Small intestine (tissue), 7 donors: ENCODE results near the gene GSN. TPM values are rescaled to one million over a fixed set of nuclear protein-coding genes. Genes with fewer than 3 reads are reported as not detected.

Experiments
- DNase-seq, 2 donors: peaks; one replicate each; pipeline versions ENCODE4 v3.0.0 to v3.0.0-alpha.2; 2013
- FAIRE-seq: peaks from 2 replicates; lab custom pipeline; 2012; peaks lifted over from hg19 to GRCh38; lab: Jason Lieb, UNC
- H3K27ac ChIP-seq, 3 donors: one replicate each; pipeline ENCODE4 v1.5.1; 2013; ENCODE audit warnings: low read length in 2 of 3, mild to moderate bottlenecking in 2 of 3, control low read depth in 1 of 3, inconsistent platforms in 1 of 3, low read depth in 1 of 3, moderate library complexity in 1 of 3
- H3K27me3 ChIP-seq, 3 donors: one replicate each; pipeline ENCODE4 v1.6.1; 2013; ENCODE audit warnings: low read length in 3 of 3, inconsistent platforms in 1 of 3; ENCODE audit not compliant: control insufficient read depth in 3 of 3, insufficient read depth in 3 of 3
- H3K36me3 ChIP-seq, 3 donors: one replicate each; pipeline ENCODE4 v1.6.1; 2013; ENCODE audit warnings: low read length in 3 of 3, inconsistent platforms in 1 of 3, low read depth in 1 of 3, mild to moderate bottlenecking in 1 of 3, moderate library complexity in 1 of 3; ENCODE audit not compliant: control insufficient read depth in 3 of 3, insufficient read depth in 2 of 3
- H3K4me1 ChIP-seq, 3 donors: one replicate each; pipeline ENCODE4 v1.6.1; 2013; ENCODE audit warnings: low read length in 2 of 3, inconsistent platforms in 1 of 3, low read depth in 1 of 3, mild to moderate bottlenecking in 1 of 3, moderate library complexity in 1 of 3; ENCODE audit not compliant: control insufficient read depth in 3 of 3, insufficient read depth in 2 of 3
- H3K4me3 ChIP-seq, 3 donors: one replicate each; pipeline ENCODE4 v1.5.1; 2013; ENCODE audit warnings: low read length in 3 of 3, control low read depth in 1 of 3, inconsistent platforms in 1 of 3, low read depth in 1 of 3, mild to moderate bottlenecking in 1 of 3, moderate library complexity in 1 of 3
- H3K9me3 ChIP-seq, 2 donors: one replicate each; pipeline ENCODE4 v1.6.1; 2013; ENCODE audit warnings: low read depth in 1 of 2, low read length in 1 of 2; ENCODE audit not compliant: control insufficient read depth in 2 of 2, insufficient read depth in 1 of 2
- WGBS, 3 donors: extraction: QIAGEN DNeasy Blood & Tissue Kit; methylation state at CpG; one replicate each; pipeline ENCODE4 v1.1.7; 2013; 5-methylcytosine and 5-hydroxymethylcytosine counted together
- polyA plus RNA-seq, 4 donors: library from polyadenylated mRNA; stranded (reverse) in 3 of 4; unstranded in 1 of 4; fragments of 200-250 nt in 3 of 4; fragments of 120-200 nt in 1 of 4; gene quantifications; one replicate each; pipeline versions ENCODE4 v1.2.1 to v1.2.3, GENCODE V29; 2013
- donor health status: healthy with polysubstance abuse.
- donor health status: control.
- donor health status: control.
- donor health status: Bipolar disorder and iron deficiency.
- donor health status: healthy.

The GSN gene
- polyA plus RNA-seq, 4 donors: 154 to 380 (median 201) TPM

- DNase-seq (no peak), FAIRE-seq (no peak)
- 72 to 90% (median 89%) methylated on average over 19 of the region's 19 CpGs for WGBS, 3 donors
- H3K4me1 ChIP-seq: peaks cover 0 to 4% (median 0%) of the 10 kb centered on the region in 3 donors
- H3K4me3 ChIP-seq: no peak overlapping the region
- peaks cover 7 to 69% (median 12%) of the 10 kb centered on the region in 3 donors for H3K36me3 ChIP-seq
- H3K27me3 ChIP-seq: no peaks in the 10 kb centered on the region
- peak overlapping the region in 2 of 3 donors; percentile 23 to 71 for H3K27ac ChIP-seq
- no peaks in the 10 kb centered on the region for H3K9me3 ChIP-seq
Measured at GRCh38 chr9:121326130-121326838, 58.3 kb downstream of the GSN start.

- H3K4me1 ChIP-seq: peaks cover 0 to 4% (median 0%) of the 10 kb centered on the region in 3 donors
- FAIRE-seq: no peak
Measured at GRCh38 chr9:121326901-121327613, 59.1 kb downstream of the GSN start.

GRCh38 chr9:121328476-121328875, 60.5 kb downstream of the GSN start:
- H3K9me3 ChIP-seq: no peaks in the 10 kb centered on the region
- peak overlapping the region in 1 of 3 donors; percentile 42 for H3K27ac ChIP-seq
- peaks cover 7 to 83% (median 12%) of the 10 kb centered on the region in 3 donors for H3K36me3 ChIP-seq
- DNase-seq (no peak), FAIRE-seq (no peak)
- WGBS, 3 donors: 83 to 84% (median 83%) methylated on average over 8 of the region's 8 CpGs
- no peaks in the 10 kb centered on the region for H3K4me1 ChIP-seq
- no peaks in the 10 kb centered on the region for H3K27me3 ChIP-seq
- no peak overlapping the region for H3K4me3 ChIP-seq

More at GRCh38 chr9:121326901-121327613, 59.1 kb downstream of the GSN start:
- H3K36me3 ChIP-seq: peaks cover 7 to 76% (median 12%) of the 10 kb centered on the region in 3 donors
- WGBS, 3 donors: 90 to 95% (median 91%) methylated on average over 11 of the region's 11 CpGs
- no peaks in the 10 kb centered on the region for H3K27me3 ChIP-seq
- no peak overlapping the region for H3K4me3 ChIP-seq
- H3K9me3 ChIP-seq: no peaks in the 10 kb centered on the region
- DNase-seq: peak in 1 of 2 donors; percentile 32
- H3K27ac ChIP-seq: peak overlapping the region in 2 of 3 donors; percentile 23 to 71

GRCh38 chr9:121328876-121329681, 61.1 kb downstream of the GSN start:
- H3K9me3 ChIP-seq: no peaks in the 10 kb centered on the region
- no peak for FAIRE-seq
- H3K27me3 ChIP-seq: no peaks in the 10 kb centered on the region
- peak overlapping the region in 1 of 3 donors; percentile 42 for H3K27ac ChIP-seq
- no peaks in the 10 kb centered on the region for H3K4me1 ChIP-seq
- H3K36me3 ChIP-seq: peaks cover 7 to 83% (median 12%) of the 10 kb centered on the region in 3 donors
- WGBS, 3 donors: 86 to 91% (median 90%) methylated on average over 16 of the region's 16 CpGs
- no peak for DNase-seq
- H3K4me3 ChIP-seq: no peak overlapping the region

- Histone ChIP-seq H3K4me3 (no peak overlapping the region), H3K36me3 (peaks cover 8 to 63% (median 10%) of the 10 kb centered on the region in 3 donors), H3K4me1 (no peaks in the 10 kb centered on the region), H3K27me3 (no peaks in the 10 kb centered on the region), H3K9me3 (no peaks in the 10 kb centered on the region), H3K27ac (peak overlapping the region in 1 of 3 donors; percentile 43)
- FAIRE-seq: no peak
- no peak for DNase-seq
- whole genome bisulfite sequencing, 3 donors: 78 to 89% (median 88%) methylated on average over 3 of the region's 3 CpGs
Measured at GRCh38 chr9:121331549-121331948, 63.6 kb downstream of the GSN start.

GRCh38 chr9:121331992-121332685, 64.2 kb downstream of the GSN start:
- Histone ChIP-seq H3K36me3 (peaks cover 10 to 57% (median 11%) of the 10 kb centered on the region in 3 donors), H3K9me3 (no peaks in the 10 kb centered on the region), H3K27ac (peak overlapping the region in 1 of 3 donors; percentile 47), H3K4me3 (no peak overlapping the region), H3K4me1 (no peaks in the 10 kb centered on the region), H3K27me3 (no peaks in the 10 kb centered on the region)
- FAIRE-seq (no peak), DNase-seq (no peak)
- WGBS, 3 donors: 66 to 91% (median 83%) methylated on average over 14 of the region's 14 CpGs

- FAIRE-seq: no peak
- Histone ChIP-seq H3K9me3 (no peaks in the 10 kb centered on the region), H3K27me3 (no peaks in the 10 kb centered on the region), H3K4me1 (no peaks in the 10 kb centered on the region), H3K4me3 (no peak overlapping the region), H3K27ac (no peak overlapping the region), H3K36me3 (peaks cover 7 to 45% (median 11%) of the 10 kb centered on the region in 3 donors)
- WGBS, 3 donors: 67 to 76% (median 74%) methylated on average over 8 of the region's 8 CpGs
- no peak for DNase-seq
Measured at GRCh38 chr9:121333950-121334773, 66.2 kb downstream of the GSN start.
